DMS 273 (cell line): ENCODE measurements around the gene IL17REL.

Experiments used
- DNase-seq: peaks from one replicate; lab custom pipeline; 2025; ENCODE audit not compliant: unreplicated experiment; lab: John Stamatoyannopoulos, UW

Gene IL17REL

DNA sequence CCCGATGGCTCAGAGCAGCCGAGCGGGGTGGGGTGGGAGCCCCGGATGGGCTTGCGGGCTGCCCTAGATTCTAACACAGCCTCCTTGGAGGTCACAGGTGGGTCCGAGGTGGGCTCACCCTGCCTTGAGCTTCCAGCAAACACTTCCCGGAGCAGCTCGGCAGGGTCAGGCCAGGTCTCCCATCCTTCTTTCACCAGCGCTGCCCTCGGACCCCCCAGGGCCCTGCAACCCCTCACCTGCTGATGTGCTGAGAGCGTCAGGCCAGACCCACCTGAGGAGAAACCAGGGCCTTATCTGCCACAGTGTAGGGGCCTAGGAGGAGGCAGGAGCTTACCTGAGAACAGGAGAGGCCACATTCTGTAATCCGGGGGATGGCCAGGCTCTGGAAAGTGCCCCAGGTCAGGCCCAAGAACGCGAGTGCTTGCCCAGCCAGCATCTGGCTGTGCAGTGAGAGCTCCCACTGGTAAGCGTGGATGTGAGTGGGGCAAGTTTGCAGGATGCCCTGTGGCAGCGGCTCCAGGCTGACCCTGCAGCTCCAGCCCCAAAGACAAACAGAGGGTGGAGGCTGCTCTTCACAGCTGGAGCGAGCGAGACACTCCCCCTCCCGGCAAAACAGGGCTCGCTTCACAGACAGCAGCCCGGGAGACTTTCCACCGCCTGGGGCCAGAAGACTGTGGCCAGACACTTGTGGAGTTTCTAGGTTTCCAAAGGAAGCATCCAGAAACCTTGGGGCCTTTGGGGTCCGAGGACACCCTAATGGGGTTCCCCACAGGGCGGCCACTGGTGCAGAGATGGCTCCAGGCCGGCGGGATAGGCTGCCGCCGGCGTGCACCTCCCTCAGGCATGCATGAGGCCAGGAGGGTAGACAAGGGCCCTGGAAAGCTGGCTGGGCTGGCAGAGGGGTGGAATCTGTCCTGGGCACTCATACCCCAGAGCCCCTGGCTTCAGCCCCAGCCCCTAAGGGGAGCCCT is at the start of gene IL17REL:
Gene IL17REL (minus strand): TSS at position 555 of the 971 bp plus-strand sequence. CDS start 119 bp downstream, at position 436.
- DNase-seq: peak; percentile 27

DNA sequence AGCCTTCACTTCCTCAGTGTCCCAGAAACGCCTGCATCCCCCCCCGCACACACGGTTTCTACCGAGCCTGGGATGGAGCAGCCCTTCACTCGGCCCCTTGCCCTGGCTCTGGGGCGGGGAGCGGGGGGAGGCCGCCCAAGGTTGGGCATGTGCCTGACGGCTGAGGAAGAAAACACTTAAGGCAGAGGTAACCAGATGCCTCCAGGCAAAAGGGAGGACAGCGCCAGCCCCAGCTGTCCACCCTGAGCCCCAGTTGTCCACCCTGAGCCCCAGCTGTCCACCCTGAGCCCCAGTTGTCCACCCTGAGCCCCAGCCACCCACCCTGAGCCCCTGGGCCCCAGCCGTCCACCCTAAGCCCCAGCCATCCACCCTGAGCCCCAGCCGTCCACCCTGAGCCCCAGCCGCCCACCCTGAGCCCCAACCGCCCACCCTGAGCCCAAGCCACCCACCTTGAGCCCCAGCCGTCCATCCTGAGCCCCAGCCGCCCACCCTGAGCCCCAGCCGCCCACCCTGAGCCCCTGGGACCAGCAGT is 49.3 kb upstream of the IL17REL start:
- no peak for DNase-seq

DNA sequence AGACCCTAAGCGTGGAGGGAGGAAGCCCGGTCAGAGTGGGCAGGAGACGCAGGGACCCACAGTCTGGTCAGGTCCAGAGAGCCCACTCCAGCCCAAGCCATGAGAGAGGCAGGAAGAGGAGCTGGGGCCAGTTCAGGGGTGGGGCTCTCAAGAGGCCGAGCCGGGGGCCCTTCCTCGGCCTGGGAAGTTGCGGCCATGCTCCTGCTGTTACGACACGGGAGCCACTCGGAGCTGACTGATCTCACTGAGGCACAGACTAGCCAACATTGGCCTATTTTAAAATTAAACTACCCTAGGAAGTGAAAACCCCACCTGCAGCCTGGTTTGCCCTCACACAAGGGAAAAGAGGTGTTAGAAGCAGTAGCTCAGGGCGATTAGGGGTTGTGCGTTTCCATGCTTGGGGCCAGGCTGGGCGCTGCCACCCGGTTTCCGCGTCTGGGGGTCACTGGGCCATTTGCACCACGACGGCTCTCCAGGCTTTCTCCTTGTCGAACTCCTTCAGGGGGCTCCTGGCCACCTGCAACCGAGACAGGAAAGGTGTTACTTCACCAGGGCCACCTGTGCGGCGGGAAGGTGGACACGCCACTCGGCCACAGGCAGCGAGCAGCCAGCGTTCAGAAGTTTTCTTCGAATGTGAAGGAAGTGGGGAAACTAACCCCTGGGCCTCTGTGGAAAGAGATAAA is 48.7 kb upstream of the IL17REL start:
- no peak for DNase-seq

DNA sequence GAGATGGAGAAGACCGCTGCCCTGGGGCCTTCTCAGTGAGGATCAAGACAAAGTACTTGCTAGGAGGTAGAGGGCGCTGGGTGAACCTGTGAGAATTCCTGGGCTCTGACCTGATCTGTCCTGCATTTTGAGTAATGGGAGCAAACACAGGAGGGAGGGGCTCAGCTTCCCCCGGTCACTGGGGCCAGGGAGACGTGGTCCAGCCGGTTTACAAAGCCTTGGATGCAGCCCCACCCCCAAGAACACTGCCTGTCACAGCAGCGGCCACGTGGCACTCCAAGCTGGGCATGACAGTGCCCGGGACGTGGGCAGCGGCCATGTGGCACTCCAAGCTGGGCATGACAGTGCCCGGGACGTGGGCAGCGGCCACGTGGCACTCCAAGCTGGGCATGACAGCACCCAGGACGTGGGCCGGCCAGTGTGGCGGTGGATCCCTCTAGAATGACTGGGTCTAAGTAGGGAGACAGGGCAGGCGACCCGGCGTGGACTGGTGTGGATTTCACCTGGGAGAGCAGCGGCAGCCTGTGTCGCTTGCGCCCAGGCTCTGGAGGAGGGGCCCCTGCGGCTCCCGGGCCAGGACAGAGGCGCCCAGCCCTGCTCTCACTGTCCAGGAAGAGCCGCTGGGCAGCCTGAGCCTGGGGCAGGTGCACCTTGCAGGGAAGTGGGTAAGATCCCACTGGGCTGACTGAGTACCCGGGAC is 48.0 kb upstream of the IL17REL start:
- no peak for DNase-seq

DNA sequence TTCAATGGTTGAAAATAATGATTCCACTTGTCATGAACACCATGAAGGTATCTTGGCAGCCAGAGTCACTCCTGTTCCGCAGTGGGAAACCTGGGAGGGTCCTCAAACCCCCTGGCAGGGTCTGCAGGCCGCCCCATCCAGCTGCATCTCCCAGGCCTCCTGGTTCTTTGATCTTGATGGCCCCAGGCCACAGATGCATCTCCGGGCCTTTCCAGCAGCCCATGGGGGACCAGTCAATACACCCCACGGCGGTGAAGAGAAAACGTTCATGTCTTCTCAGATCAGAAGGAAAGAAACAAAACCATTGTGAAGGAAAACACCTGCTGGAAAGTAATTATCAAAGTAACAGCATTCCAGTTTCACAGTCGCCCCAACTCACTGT is 47.3 kb upstream of the IL17REL start:
- DNase-seq: no peak

DNA sequence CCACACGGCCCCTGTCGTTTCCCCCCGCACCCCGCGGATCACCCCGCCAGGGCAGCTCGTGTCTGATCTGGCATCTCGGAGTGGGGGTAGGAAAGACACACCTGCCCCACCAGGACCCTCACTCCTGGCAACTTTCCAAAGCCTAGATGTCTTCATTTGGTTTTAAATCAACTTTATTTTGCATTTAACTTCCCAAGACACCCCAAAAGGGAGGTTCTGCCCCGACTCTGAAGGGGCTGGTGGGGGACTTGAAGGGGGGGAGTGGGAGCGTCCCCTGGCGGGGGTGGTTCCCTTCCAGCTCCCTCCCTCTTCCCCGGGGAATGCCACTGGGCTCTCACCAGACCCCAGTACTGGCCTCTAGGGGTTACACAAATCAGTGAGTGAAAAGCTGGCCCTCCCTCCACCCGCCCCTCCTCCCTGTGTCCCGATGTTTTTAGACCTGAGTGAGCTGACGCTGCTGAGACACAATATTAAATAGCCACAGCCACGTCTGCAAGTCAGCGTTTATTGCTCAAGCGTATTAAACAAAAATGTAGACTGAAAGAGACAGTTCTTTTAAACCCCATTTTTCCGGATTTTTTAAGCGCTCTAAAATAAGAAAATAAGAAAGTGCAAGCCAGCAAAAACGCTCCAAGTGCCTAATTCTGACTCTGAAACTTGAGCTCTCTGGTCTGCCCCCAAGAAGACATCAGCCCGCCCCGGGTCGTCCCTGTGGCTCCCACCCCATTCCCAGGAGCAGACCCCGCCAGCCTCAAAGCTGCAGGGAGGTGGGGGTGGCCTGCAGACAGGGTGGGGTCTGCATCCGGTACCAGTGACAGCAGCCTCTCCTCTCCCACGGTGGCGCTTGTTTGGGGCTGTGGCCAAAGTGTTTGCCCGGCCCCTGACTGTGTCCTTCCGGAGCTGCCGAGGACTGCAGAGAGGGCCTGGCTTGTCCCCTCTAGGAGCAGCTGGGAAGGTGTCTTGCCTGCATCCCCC is 46.6 kb upstream of the IL17REL start:
- peak; percentile 45 for DNase-seq

DNA sequence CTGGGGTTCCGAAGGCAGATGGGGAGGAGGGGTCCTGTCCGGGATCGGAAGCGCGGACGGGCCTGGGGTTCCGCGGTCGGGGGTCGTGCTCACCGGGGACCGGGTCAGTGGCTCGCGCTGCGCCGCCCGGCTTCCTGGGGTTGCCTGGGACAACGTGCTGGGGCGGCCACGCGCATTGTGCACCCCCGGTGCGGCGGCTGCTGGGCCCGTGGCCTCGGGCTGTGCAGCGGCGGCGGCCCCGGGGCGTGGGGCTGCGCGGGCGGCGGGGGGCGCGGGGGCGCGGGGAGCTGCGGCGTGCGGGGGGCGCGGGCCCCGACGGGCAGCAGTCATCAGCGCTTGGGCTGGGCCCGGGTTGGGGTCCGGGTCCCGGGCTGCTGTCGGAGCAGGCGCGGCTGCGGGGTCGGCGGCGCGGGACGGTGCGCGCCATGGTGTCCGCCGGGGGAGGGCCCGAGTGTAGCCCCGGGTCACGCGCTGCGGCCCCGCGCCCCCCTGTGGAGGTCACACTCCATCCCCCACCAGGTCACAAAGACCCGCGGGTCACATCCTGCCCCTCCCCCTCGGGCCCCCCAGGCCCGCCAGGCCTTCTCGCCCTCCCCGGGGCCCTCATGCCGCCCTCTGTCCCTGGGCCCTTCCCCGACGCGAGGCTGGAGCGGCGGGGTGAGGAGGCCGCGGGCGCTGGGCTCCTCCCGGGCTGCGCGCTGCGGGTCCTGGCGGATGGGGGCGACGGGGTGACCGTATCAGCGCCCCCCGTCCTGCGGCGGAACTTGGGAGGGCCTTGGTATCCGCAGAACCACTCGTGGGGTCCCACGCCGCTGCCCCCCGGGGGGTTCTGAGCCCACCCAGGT is 45.7 kb upstream of the IL17REL start, which contains the start of gene TTLL8:
Gene TTLL8 (minus strand): TSS at position 238 of the 845 bp plus-strand sequence.
- peak; percentile 19 for DNase-seq

DNA sequence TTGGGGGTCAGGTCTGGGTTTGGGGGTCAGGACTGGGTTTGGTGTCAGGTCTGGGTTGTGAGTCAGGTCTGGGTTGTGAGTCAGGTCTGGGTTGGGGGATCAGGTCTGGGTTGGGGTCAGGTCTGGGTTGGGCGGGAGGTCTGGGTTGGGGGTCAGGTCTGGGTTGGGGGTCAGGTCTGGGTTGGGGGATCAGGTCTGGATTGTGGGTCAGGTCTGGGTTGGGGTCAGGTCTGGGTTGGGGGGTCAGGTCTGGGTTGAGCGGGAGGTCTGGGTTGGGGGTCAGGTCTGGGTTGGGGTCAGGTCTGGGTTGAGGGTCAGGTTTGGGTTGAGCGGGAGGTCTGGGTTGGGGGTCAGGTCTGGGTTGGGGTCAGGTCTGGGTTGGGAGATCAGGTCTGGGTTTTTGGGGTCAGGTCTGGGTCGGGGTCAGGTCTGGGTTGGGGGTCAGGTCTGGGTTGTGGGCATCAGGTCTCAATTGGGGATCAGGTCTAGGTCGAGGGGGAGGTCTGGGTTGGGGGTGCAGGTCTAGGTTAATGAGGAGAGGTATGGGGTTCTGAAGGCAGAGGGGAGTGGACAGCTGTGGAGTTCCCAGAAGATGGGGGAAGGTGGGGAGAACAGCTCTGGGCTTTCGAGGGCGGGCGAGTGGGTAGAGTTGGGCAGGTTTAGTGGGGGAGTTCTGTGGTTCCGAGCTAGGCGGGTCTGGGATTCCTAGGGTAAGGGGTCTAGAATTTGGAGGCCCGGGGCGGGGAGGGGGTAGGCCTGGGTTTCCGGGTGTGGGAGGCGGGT is 44.9 kb upstream of the IL17REL start:
- no peak for DNase-seq

DNA sequence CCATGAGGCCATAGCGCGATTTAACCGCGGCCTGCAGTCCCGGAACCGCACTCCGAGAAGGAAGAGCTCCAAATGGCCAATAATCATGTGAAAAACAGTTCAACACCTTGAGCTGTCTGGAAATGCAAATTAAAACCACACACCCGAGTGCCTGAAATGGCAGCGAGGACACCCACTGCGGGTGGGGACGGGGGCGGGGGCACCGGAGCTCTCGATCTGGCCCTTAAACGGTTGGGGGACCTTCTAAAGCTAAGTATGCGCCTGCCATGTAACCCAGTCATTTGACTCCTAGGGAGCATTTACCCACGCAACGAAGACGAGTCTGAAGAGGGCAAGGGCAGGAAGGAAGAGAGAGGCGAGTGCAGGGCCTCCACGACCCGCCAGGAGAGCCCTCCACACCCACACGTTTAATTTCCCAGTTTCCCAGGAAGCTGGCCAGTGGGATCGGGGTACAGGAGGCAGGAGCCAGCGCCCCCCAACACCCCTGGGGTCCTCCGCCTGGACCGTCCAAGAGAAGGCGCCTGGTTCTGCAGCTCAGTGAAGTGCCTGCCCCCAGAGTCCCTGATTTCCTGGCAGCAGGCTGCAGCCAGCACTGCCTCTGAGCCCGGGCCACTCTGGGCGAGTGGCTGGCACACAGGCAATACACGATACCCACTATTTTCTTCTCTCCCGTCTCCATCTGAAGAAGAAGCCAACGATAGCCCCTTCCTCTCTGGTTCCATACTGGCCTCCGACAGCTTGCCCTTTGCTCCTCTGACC is 43.8 kb upstream of the IL17REL start:
- no peak for DNase-seq

DNA sequence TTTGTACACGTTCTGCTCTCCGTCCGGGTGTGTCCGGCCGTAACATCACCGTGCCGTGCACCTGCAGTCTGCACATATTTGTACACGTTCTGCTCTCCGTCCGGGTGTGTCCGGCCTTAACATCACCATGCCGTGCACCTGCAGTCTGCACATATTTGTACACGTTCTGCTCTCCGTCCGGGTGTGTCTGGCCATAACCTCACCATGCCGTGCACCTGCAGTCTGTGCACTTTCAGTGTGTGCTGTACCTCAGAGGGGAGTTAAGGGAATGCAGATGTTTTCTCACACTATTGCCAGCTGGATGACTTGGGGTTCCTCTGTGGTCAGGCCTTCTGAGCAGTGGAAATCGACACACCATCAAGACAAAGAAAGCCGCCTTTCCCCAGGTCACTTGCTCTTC is 41.3 kb upstream of the IL17REL start:
- DNase-seq: no peak

DNA sequence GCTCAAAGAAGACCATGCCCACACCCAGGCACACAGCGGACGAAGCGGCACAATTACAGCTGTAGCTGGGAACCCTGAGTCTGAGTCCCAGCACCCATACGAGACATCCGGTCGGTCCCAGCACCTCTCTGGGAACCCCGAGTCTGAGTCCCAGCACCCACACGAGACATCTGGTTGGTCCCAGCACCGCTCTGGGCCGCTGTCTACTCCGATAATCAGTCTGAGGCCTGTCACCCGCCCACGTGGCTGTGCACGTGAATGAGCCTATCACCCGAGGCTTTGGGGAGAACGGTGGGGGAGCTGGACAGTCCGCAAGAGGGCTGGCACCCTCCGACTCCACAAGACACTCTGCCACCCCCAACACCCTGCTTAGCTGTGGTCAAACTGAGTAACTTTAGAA is 39.4 kb upstream of the IL17REL start:
- DNase-seq: no peak

DNA sequence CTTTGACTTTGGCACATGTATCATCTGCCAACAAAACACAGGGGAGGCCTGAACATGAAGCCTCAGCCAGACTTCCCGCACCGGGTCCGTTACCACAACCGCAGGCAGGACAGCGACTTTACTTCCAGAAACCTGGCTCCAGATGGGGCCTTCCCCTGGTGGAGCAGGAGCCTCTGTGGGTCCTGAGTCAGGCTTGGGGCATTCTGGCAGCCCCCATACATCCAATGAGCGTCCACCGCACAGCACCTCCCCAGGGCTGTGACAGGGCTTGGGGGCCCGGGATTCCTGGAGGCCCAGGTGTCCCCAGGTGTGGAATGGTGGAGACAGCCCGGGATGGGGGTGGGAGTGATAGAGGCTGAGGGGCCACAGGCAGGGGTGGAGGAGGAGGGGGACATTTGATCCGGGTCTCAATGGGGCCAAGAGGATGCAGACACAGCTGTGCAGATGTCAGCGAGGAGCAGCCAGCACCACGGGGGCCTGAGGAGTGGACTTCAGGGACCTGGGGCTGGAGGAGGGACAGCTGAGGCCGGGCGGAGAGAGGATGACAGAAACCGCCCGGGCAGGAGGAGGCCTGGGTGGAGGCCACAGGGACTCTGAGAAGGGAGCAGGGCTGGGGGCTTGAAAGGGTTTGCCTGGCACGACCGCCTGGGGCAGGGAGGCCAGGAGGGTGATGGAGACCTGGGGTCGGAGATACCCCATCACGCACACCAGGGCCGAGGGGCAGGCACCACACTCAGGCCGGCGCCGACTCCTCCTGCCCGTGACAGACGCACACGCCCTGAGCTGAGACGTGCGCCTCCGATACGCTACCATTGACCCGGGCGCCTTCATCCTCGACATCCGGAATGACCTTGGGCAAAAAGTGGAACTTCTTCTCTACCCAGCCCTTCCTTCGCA is 37.0 kb upstream of the IL17REL start:
- no peak for DNase-seq

DNA sequence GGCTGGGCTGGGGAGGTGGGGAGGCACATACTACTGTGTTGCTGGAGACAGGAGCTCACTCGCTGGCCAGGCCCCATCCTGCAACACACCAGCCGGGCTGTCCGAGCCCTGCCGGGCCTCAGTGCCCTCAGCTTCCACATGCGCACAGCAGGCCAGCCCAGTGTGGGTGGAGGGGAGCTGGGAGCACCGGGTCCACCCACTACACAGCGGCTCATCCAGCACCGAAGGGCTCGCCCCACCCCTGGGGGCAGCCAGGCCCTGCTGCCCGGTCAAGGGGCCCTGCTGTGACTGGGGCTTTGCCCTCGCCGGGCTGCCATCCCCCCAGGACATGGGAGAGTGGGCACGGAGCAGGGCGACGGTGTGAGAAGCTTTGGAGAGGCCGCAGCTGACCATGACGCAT is 36.3 kb upstream of the IL17REL start:
- DNase-seq: no peak

DNA sequence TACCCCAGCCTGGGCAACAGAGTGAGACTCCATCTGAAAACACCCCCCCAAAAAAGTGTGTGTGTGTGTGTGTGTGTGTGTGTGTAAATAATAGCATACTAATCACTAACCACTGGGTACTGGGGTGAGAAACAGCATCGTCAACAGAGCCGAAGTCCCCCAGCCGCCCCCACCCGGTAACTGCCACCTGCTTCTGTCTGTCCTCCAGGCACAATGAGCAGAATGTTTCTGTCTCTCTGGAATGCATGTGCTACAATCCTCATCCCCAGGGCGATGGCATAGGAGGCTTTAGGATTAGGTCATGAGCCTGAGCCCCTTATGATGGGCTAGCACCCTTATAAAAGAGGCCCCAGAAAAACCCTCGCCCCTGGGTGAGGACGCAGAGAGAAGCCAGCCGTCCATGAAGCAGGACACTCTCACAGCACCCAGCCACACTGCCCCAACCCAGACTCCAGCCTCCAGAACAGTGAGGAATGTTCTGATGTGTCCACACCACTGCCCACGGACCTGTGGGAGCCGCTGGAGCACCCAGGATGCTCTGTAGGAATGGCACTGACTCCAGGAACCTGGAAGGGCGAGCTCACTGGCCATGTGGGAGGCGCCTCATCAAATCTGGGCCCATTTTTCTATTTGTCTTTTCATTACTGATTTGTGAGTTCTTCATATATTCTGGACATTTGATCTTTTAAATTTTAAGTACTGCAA is 35.6 kb upstream of the IL17REL start:
- DNase-seq: no peak

DNA sequence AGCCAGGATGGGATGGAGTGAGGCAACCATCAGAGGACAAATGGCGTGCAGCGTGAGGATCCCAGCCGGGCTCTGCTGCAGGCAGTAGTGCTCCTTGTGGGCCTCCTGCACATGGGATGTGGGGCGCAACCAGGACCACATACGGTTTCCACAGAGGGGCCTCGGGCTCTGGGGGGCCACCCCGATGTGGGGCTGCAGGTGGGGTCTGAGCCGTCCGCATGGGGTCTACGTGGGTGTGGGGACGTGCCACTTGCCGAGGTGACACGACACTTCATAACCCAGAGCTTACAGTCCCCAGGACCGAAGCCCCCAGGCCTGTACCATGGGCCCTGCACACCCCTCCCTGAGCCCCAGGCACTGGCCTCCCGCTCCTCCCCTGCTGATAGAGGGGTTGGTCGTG is 34.8 kb upstream of the IL17REL start:
- DNase-seq: no peak
